Dendritic cell treated with granulocyte-macrophage colony-stimulating factor and Interleukin-4, amounts not matched to agents 40 ng/mL and 50 ng/mL, for 4 days (primary cell): Measurements from ENCODE around the gene SIAH3.
"Not testable (repeated sequence)": the region's sequence is repeated elsewhere in the genome, so short reads cannot be mapped to it uniquely, and the experiment has no call there.

ENCODE experiments used
- H3K27ac Mint-ChIP-seq: one replicate; pipeline ENCODE4 v1.8.0; 2022; ENCODE audit warnings: mild to moderate bottlenecking, mixed read lengths
- H3K27me3 Mint-ChIP-seq: one replicate; pipeline ENCODE4 v1.8.0; 2022; ENCODE audit warnings: mild to moderate bottlenecking, mixed read lengths
- H3K36me3 Mint-ChIP-seq: one replicate; pipeline ENCODE4 v1.8.0; 2022; ENCODE audit warnings: low read depth, mixed read lengths
- H3K4me1 Mint-ChIP-seq: one replicate; pipeline ENCODE4 v1.8.0; 2022; ENCODE audit warnings: low read depth, mixed read lengths
- H3K4me3 Mint-ChIP-seq: one replicate; pipeline ENCODE4 v1.8.0; 2022; ENCODE audit warnings: mild to moderate bottlenecking, moderate library complexity, mixed read lengths
- H3K9me3 Mint-ChIP-seq: one replicate; pipeline ENCODE4 v1.8.0; 2022; ENCODE audit warnings: mixed read lengths
- intact Hi-C: fragments of 100-400 bp; cut with micrococcal nuclease; formaldehyde crosslinking; loops from one replicate; pipeline ENCODE4 v1.15.0; 2022

Gene SIAH3

GRCh38 chr13:45773236-45773635 is 78.3 kb downstream of the SIAH3 start:
- Mint-ChIP-seq H3K4me1 (peaks cover 8% of the 10 kb centered on the region), H3K27ac (no peak overlapping the region), H3K36me3 (no peaks in the 10 kb centered on the region), H3K4me3 (no peak overlapping the region), H3K9me3 (no peaks in the 10 kb centered on the region), H3K27me3 (peaks cover 3% of the 10 kb centered on the region)
- intact Hi-C loops: no loop called here

GRCh38 chr13:45770886-45771285 is 80.7 kb downstream of the SIAH3 start:
- no peaks in the 10 kb centered on the region for H3K36me3 Mint-ChIP-seq
- no peak overlapping the region for H3K27ac Mint-ChIP-seq
- no peaks in the 10 kb centered on the region for H3K9me3 Mint-ChIP-seq
- H3K4me3 Mint-ChIP-seq: no peak overlapping the region
- intact Hi-C loops: no loop called here
- H3K27me3 Mint-ChIP-seq: peaks cover 13% of the 10 kb centered on the region
- peaks cover 9% of the 10 kb centered on the region for H3K4me1 Mint-ChIP-seq

GRCh38 chr13:45768656-45769479 is 82.7 kb downstream of the SIAH3 start:
- Mint-ChIP-seq H3K36me3 (no peaks in the 10 kb centered on the region), H3K27me3 (peaks cover 16% of the 10 kb centered on the region), H3K4me1 (peaks cover 9% of the 10 kb centered on the region), H3K4me3 (no peak overlapping the region), H3K27ac (no peak overlapping the region), H3K9me3 (no peaks in the 10 kb centered on the region)
- intact Hi-C loops: no loop called here

- Mint-ChIP-seq H3K27me3 (peaks cover 16% of the 10 kb centered on the region), H3K4me1 (peaks cover 9% of the 10 kb centered on the region), H3K4me3 (no peak overlapping the region), H3K9me3 (no peaks in the 10 kb centered on the region), H3K36me3 (no peaks in the 10 kb centered on the region), H3K27ac (no peak overlapping the region)
- intact Hi-C loops: no loop called here
These were observed 86.1 kb downstream of the SIAH3 start for GRCh38 chr13:45765464-45765863.

- Mint-ChIP-seq H3K4me1 (peaks cover 3% of the 10 kb centered on the region), H3K27ac (no peak overlapping the region), H3K9me3 (peaks cover 3% of the 10 kb centered on the region), H3K4me3 (no peak overlapping the region), H3K27me3 (peaks cover 16% of the 10 kb centered on the region), H3K36me3 (no peaks in the 10 kb centered on the region)
- intact Hi-C loops: no loop called here
These were observed 88.1 kb downstream of the SIAH3 start for GRCh38 chr13:45763419-45763818.

GRCh38 chr13:45757589-45757988 is 94.0 kb downstream of the SIAH3 start:
- intact Hi-C loops, H3K4me3 Mint-ChIP-seq, H3K4me1 Mint-ChIP-seq, H3K36me3 Mint-ChIP-seq, H3K27ac Mint-ChIP-seq, H3K27me3 Mint-ChIP-seq: not testable (repeated sequence)
- peaks cover 30% of the 10 kb centered on the region for H3K9me3 Mint-ChIP-seq

GRCh38 chr13:45756498-45756897 is 95.1 kb downstream of the SIAH3 start:
- H3K27ac Mint-ChIP-seq, intact Hi-C loops, H3K27me3 Mint-ChIP-seq, H3K36me3 Mint-ChIP-seq, H3K4me3 Mint-ChIP-seq: not testable (repeated sequence)
- H3K9me3 Mint-ChIP-seq: peaks cover 41% of the 10 kb centered on the region
- H3K4me1 Mint-ChIP-seq: peaks cover 10% of the 10 kb centered on the region

GRCh38 chr13:45752510-45752909 is 99.0 kb downstream of the SIAH3 start:
- intact Hi-C loops: no loop called here
- no peaks in the 10 kb centered on the region for H3K36me3 Mint-ChIP-seq
- no peak overlapping the region for H3K27ac Mint-ChIP-seq
- H3K4me1 Mint-ChIP-seq: peaks cover 10% of the 10 kb centered on the region
- H3K27me3 Mint-ChIP-seq: peaks cover 2% of the 10 kb centered on the region
- peaks cover 28% of the 10 kb centered on the region for H3K9me3 Mint-ChIP-seq
- H3K4me3 Mint-ChIP-seq: no peak overlapping the region

GRCh38 chr13:45751885-45752284 is 99.7 kb downstream of the SIAH3 start:
- H3K4me1 Mint-ChIP-seq: peaks cover 15% of the 10 kb centered on the region
- H3K4me3 Mint-ChIP-seq: no peak overlapping the region
- intact Hi-C loops: no loop called here
- peaks cover 2% of the 10 kb centered on the region for H3K27me3 Mint-ChIP-seq
- H3K36me3 Mint-ChIP-seq: no peaks in the 10 kb centered on the region
- no peak overlapping the region for H3K27ac Mint-ChIP-seq
- peaks cover 25% of the 10 kb centered on the region for H3K9me3 Mint-ChIP-seq

GRCh38 chr13:45750566-45750965 is 101.0 kb downstream of the SIAH3 start:
- peaks cover 15% of the 10 kb centered on the region for H3K4me1 Mint-ChIP-seq

GRCh38 chr13:45748941-45749759 is 102.4 kb downstream of the SIAH3 start:
- H3K4me3 Mint-ChIP-seq: no peak overlapping the region
- H3K9me3 Mint-ChIP-seq: peaks cover 25% of the 10 kb centered on the region
- H3K36me3 Mint-ChIP-seq: no peaks in the 10 kb centered on the region
- H3K4me1 Mint-ChIP-seq: peaks cover 15% of the 10 kb centered on the region
- no peak overlapping the region for H3K27ac Mint-ChIP-seq
- intact Hi-C loops: no loop called here
- H3K27me3 Mint-ChIP-seq: peaks cover 4% of the 10 kb centered on the region

More at GRCh38 chr13:45750566-45750965, 101.0 kb downstream of the SIAH3 start:
- Mint-ChIP-seq H3K9me3 (peaks cover 25% of the 10 kb centered on the region), H3K36me3 (no peaks in the 10 kb centered on the region), H3K4me3 (no peak overlapping the region), H3K27me3 (peaks cover 2% of the 10 kb centered on the region), H3K27ac (no peak overlapping the region)
- intact Hi-C loops: no loop called here

GRCh38 chr13:45747071-45747470 is 104.5 kb downstream of the SIAH3 start:
- Mint-ChIP-seq H3K4me3 (no peak overlapping the region), H3K9me3 (peaks cover 6% of the 10 kb centered on the region), H3K36me3 (no peaks in the 10 kb centered on the region), H3K27me3 (peaks cover 5% of the 10 kb centered on the region), H3K27ac (no peak overlapping the region), H3K4me1 (peaks cover 7% of the 10 kb centered on the region)
- intact Hi-C loops: no loop called here

- Mint-ChIP-seq H3K9me3 (no peaks in the 10 kb centered on the region), H3K27ac (no peak overlapping the region), H3K4me3 (no peak overlapping the region), H3K36me3 (no peaks in the 10 kb centered on the region), H3K27me3 (peaks cover 5% of the 10 kb centered on the region), H3K4me1 (peaks cover 5% of the 10 kb centered on the region)
- intact Hi-C loops: no loop called here
These were observed 106.6 kb downstream of the SIAH3 start for GRCh38 chr13:45744979-45745378.

- Mint-ChIP-seq H3K27ac (no peak overlapping the region), H3K36me3 (no peaks in the 10 kb centered on the region), H3K9me3 (no peaks in the 10 kb centered on the region), H3K4me3 (no peak overlapping the region), H3K27me3 (peaks cover 3% of the 10 kb centered on the region), H3K4me1 (peaks cover 5% of the 10 kb centered on the region)
- intact Hi-C loops: no loop called here
These were observed 108.6 kb downstream of the SIAH3 start for GRCh38 chr13:45742985-45743384.
